BJ (cell line): ENCODE measurements around the gene ATP11A. TPM values are rescaled to one million over a fixed set of nuclear protein-coding genes. Genes with fewer than 3 reads are reported as not detected.
"Not testable (repeated sequence)": the region's sequence is repeated elsewhere in the genome, so short reads cannot be mapped to it uniquely, and the experiment has no call there.

Experiments used
- CTCF ChIA-PET: fragments of 350-600 bp; formaldehyde crosslinking; extraction: SDS; loops from one replicate; lab custom pipeline; 2021; ENCODE audit warnings: antibody characterized with exemption, inconsistent platforms; lab: Yijun Ruan, JAX
- POLR2A ChIA-PET: fragments of 300-600 bp; sonication (Branson Sonifier 250); formaldehyde crosslinking; extraction: SDS; loops from one replicate; lab custom pipeline; 2021; ENCODE audit warnings: antibody characterized with exemption; lab: Charles Lee
- DNase-seq: peaks from one replicate; pipeline ENCODE4 v3.0.0-alpha.2; 2011; ENCODE audit warnings: low read depth
- H3K27me3 ChIP-seq: 2 replicates; pipeline ENCODE4 v1.6.0; 2011; ENCODE audit warnings: low read length; ENCODE audit not compliant: control insufficient read depth, insufficient read depth
- H3K36me3 ChIP-seq: 2 replicates; pipeline ENCODE4 v1.5.1; 2011; ENCODE audit warnings: low read length; ENCODE audit not compliant: control insufficient read depth, insufficient read depth
- H3K4me3 ChIP-seq: 2 replicates; pipeline ENCODE4 v1.5.1; 2011; ENCODE audit warnings: low read depth, mild to moderate bottlenecking, control low read depth, low read length
- polyA plus RNA-seq: library from polyadenylated mRNA; depleted of rRNA; stranded (reverse); fragments of >200 nt; gene quantifications from 2 replicates; pipeline ENCODE4 v1.2.3, GENCODE V29; 2011
- TF ChIP-seq, protein P1 (sequence below): IDR thresholded peaks from 2 replicates; pipeline ENCODE4 v1.5.1; 2011; ENCODE audit warnings: low read depth, mild to moderate bottlenecking, control low read depth, inconsistent platforms, low read length, moderate library complexity; ENCODE audit not compliant: insufficient read depth

The ATP11A gene
- polyA plus RNA-seq, 1 experiment: 1.9 TPM

DNA sequence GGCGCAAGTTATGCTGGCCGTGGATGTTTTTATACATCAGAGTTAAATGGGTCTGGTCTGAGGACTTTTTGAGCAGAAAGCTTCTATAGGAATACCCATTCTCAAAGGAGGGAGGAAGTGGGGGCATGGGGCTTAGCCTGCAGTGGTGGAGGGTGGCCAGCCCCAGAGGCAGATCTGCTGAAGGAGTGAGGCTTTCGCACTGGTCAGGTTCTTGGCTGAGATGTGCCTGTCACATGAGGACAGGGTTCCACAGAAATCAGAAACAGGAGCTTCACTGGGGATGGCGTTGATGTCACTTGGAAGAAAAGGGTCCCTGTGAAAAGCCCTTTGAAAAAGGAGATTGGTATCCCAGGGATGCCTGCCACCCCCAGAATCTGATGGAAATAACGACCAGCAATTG is 178.5 kb downstream of the ATP11A start:
- TF ChIP-seq, protein P1, sequence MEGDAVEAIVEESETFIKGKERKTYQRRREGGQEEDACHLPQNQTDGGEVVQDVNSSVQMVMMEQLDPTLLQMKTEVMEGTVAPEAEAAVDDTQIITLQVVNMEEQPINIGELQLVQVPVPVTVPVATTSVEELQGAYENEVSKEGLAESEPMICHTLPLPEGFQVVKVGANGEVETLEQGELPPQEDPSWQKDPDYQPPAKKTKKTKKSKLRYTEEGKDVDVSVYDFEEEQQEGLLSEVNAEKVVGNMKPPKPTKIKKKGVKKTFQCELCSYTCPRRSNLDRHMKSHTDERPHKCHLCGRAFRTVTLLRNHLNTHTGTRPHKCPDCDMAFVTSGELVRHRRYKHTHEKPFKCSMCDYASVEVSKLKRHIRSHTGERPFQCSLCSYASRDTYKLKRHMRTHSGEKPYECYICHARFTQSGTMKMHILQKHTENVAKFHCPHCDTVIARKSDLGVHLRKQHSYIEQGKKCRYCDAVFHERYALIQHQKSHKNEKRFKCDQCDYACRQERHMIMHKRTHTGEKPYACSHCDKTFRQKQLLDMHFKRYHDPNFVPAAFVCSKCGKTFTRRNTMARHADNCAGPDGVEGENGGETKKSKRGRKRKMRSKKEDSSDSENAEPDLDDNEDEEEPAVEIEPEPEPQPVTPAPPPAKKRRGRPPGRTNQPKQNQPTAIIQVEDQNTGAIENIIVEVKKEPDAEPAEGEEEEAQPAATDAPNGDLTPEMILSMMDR: no peak
- no peak for DNase-seq
- Histone ChIP-seq H3K4me3 (no peak overlapping the region), H3K36me3 (no peaks in the 10 kb centered on the region), H3K27me3 (no peaks in the 10 kb centered on the region)
- ChIA-PET CTCF (interaction anchor here (0.5 to 1.3 kb wide), 2 partner anchors 12 to 228 kb away, joined by 3 to 6 read pairs; no protein-coding TSS in a partner anchor), POLR2A (no interaction called here)

DNA sequence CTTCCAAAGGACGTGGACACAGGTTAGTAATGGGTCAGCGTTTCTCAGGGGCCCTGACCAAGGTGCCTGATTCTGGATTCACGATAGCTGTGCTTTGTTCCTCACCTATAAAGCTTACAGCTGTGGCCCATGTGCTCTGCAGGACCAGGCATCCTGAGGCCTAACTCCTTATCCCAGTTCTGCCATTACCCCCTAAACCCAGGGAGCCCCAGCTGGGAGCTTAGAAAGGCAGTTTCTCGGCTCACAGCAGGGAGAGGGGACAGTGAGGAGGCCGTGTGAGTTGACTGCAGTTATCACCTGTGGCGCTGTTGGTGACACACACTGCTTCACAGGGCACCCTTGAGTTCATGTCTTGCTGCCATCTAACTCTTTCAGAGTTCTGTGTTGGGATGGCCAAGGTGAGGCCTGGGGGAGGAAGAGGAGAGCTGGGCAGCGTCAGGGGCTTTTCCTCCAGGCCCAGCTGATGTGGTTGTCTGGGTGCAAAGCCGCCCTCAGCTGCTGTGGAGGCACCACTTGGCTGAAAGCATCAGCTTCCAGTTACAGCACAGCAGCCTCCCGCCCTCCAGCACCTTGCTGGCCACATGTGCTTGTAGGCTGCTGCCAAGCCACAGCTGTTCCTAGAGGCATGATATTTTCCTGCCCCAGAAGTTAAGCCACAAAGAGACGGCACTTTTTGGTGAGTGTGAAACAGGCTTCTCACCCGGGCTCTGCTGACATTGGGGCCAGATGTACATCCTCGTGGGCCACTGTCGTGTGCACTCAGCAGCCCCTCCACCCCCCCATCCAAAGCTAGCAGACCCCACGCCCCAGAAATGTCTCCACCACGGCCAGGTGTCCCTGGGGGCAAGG is 179.6 kb downstream of the ATP11A start:
- no peaks in the 10 kb centered on the region for H3K36me3 ChIP-seq
- POLR2A ChIA-PET: no interaction called here
- H3K27me3 ChIP-seq: no peaks in the 10 kb centered on the region
- DNase-seq: no peak
- CTCF ChIA-PET: interaction anchor here (0.9 to 1.3 kb wide), 2 partner anchors 229 to 234 kb away, joined by 3 to 6 read pairs; no protein-coding TSS in a partner anchor
- no peak overlapping the region for H3K4me3 ChIP-seq
- TF ChIP-seq, protein P1: no peak

DNA sequence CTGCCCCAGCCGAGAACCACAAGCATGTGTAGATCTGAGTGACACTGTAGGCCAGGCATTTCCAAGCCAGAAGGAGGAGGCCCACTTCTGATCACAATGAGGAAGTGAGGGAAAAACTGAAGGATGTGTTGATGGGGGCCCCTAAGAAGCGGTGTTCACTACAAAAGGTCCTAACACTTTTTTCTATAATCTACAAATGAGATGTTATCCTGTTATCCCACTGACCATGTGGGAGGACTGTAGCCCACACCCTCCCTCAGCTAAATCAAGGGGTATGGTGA is 180.2 kb downstream of the ATP11A start:
- POLR2A ChIA-PET: no interaction called here
- no peak for DNase-seq
- Histone ChIP-seq H3K36me3 (no peaks in the 10 kb centered on the region), H3K4me3 (no peak overlapping the region), H3K27me3 (no peaks in the 10 kb centered on the region)
- CTCF ChIA-PET: interaction anchor here (0.9 kb wide), 1 partner anchor 234 kb away, joined by 3 read pairs; no protein-coding TSS in a partner anchor
- TF ChIP-seq, protein P1: no peak

DNA sequence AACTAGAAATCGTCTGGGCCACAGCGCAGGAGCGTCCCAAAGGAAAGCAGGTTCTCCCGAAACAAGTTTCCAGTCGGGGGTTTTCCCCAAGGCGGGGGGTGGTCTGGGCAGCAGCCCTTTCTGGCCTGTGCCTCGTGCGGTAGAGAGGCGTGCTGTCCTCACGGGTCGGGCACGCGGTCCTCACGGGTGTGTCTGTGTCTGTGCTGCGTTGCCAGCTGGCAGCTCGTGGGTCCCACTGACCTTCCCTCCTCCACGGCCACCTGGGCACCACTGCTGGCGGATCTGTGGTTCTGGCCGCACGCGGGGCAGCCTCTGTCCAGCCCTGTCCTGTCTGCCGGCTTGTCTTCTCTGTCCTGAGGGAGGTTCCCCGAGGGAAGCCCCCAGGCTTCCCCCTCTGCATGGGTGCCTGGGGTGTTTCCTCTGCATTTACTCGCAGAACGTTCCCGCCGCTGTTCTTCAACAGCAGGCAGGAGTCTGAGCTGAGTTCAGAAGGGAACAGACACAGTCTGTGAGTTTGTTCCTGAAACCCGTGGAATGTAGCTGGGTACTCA is 181.0 kb downstream of the ATP11A start:
- no peaks in the 10 kb centered on the region for H3K27me3 ChIP-seq
- no peak for DNase-seq
- TF ChIP-seq, protein P1: no peak
- ChIA-PET CTCF (interaction anchor here (0.5 kb wide), 1 partner anchor 426 kb away, joined by 3 read pairs; no protein-coding TSS in a partner anchor), POLR2A (no interaction called here)
- H3K4me3 ChIP-seq: no peak overlapping the region
- H3K36me3 ChIP-seq: no peaks in the 10 kb centered on the region

DNA sequence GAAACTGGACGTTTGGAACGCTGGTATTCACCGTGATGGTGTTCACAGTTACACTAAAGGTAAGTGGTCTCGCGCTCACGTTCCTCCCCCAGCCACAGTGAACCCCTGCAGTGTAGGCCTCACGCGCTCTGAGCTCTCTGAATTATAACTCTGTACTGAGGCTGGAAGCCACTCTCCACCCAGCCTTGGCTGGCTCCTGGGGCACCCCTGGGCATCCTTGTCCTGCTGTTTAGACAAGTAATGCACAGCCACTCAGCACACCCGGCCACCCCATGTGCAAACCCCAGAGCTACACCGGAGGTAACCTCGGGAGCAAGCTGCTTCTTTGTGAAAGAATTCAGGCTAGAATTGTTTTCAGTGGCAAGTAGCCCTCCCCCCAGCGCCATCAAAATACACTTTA is 181.9 kb downstream of the ATP11A start:
- ChIA-PET CTCF (interaction anchor here (1.2 kb wide), 1 partner anchor 183 kb away, joined by 4 read pairs; no protein-coding TSS in a partner anchor), POLR2A (no interaction called here)
- H3K27me3 ChIP-seq: no peaks in the 10 kb centered on the region
- TF ChIP-seq, protein P1: no peak
- DNase-seq: no peak
- no peak overlapping the region for H3K4me3 ChIP-seq
- H3K36me3 ChIP-seq: no peaks in the 10 kb centered on the region

DNA sequence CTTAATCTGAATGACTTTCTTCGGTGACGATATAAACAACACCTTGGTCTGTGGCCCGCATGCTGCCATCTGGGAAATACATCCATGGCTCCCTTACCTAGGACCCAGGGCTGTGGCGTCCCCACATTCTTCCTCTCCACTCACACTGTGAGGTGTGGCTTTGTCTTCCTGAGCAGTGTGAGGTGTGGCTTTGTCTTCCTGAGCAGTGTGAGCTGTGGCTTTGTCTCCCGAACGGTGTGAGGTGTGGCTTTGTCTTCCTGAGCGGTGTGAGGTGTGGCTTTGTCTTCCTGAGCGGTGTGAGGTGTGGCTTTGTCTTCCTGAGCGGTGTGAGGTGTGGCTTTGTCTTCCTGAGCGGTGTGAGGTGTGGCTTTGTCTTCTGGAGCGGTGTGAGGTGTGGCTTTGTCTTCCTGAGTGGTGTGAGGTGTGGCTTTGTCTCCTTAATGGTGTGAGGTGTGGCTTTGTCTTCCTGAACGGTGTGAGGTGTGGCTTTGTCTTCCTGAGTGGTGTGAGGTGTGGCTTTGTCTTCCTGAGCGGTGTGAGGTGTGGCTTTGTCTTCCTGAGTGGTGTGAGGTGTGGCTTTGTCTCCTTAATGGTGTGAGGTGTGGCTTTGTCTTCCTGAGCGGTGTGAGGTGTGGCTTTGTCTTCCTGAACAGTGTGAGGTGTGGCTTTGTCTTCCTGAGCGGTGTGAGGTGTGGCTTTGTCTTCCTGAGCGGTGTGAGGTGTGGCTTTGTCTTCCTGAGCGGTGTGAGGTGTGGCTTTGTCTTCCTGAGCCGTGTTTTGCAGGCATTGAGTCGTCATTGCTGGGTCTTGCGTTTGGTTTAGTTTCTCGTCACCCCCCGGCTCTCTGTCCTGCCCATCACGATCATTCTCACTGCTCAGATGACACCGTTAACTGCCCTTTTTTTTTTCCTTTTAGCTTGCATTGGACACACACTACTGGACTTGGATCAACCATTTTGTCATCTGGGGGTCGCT is 183.1 kb downstream of the ATP11A start:
- CTCF ChIA-PET: interaction anchor here (0.9 to 4.2 kb wide), 13 partner anchors 9 to 1399 kb away, joined by 3 to 53 read pairs (median 3); no protein-coding TSS in a partner anchor
- H3K4me3 ChIP-seq, DNase-seq, H3K27me3 ChIP-seq, POLR2A ChIA-PET, H3K36me3 ChIP-seq: not testable (repeated sequence)
